MM.1S (cell line): Measurements from ENCODE around the gene ZFTA.

Experiments
- DNase-seq: peaks from one replicate; pipeline ENCODE4 v3.0.0-alpha.2; 2015
- H2AFZ ChIP-seq: fragments of 300-600 bp; sonication (generic); 2 replicates; pipeline ENCODE4 v1.6.0; 2016; ENCODE audit warnings: antibody characterized with exemption, low read length
- H3F3A ChIP-seq: fragments of 300-600 bp; sonication (generic); 2 replicates; pipeline ENCODE4 v1.6.1; 2016; ENCODE audit warnings: mild to moderate bottlenecking, antibody characterized with exemption, low read length, moderate library complexity, mixed read lengths; ENCODE audit not compliant: insufficient read depth
- H3K27ac ChIP-seq: fragments of 300-600 bp; sonication (generic); 2 replicates; pipeline ENCODE4 v1.5.1; 2016; ENCODE audit warnings: mild to moderate bottlenecking, low read length
- H3K27me3 ChIP-seq: fragments of 300-600 bp; sonication (generic); replicated peaks from 2 replicates; pipeline ENCODE4 v1.6.0; 2016; ENCODE audit warnings: low read length; ENCODE audit not compliant: insufficient read depth
- H3K36me3 ChIP-seq: fragments of 300-600 bp; sonication (generic); replicated peaks from 2 replicates; pipeline ENCODE4 v1.6.1; 2016; ENCODE audit warnings: mild to moderate bottlenecking, low read length, mixed read lengths; ENCODE audit not compliant: insufficient read depth
- H3K4me1 ChIP-seq: fragments of 300-600 bp; sonication (generic); 2 replicates; pipeline ENCODE4 v1.6.1; 2016; ENCODE audit warnings: low read length, mixed read lengths
- H3K4me2 ChIP-seq: fragments of 300-600 bp; sonication (generic); 2 replicates; pipeline ENCODE4 v1.6.0; 2016; ENCODE audit warnings: low read depth, low read length
- H3K4me3 ChIP-seq: fragments of 300-600 bp; sonication (generic); 2 replicates; pipeline ENCODE4 v1.5.1; 2016; ENCODE audit warnings: low read length, mixed read lengths
- H3K79me2 ChIP-seq: fragments of 300-600 bp; sonication (generic); 2 replicates; pipeline ENCODE4 v1.6.1; 2016; ENCODE audit warnings: mixed run types, low read length, mixed read lengths
- H3K9ac ChIP-seq: fragments of 300-600 bp; sonication (generic); 2 replicates; pipeline ENCODE4 v1.6.1; 2016; ENCODE audit warnings: low read length, mixed read lengths
- H3K9me2 ChIP-seq: fragments of 300-600 bp; sonication (generic); replicated peaks from 2 replicates; pipeline ENCODE4 v1.6.1; 2016; ENCODE audit warnings: mild to moderate bottlenecking, low read length, mixed read lengths; ENCODE audit not compliant: insufficient read depth
- H3K9me3 ChIP-seq: fragments of 300-600 bp; sonication (generic); replicated peaks from 2 replicates; pipeline ENCODE4 v1.6.1; 2016; ENCODE audit warnings: mild to moderate bottlenecking, low read length, mixed read lengths; ENCODE audit not compliant: insufficient read depth
- H4K20me1 ChIP-seq: fragments of 300-600 bp; sonication (generic); 2 replicates; pipeline ENCODE4 v1.6.1; 2016; ENCODE audit warnings: mild to moderate bottlenecking, low read length, moderate library complexity, mixed read lengths; ENCODE audit not compliant: insufficient read depth
- CTCF ChIP-seq: fragments of 300-600 bp; sonication (generic); IDR thresholded peaks from 2 replicates; pipeline ENCODE4 v1.5.1; 2016; ENCODE audit warnings: antibody characterized with exemption, low read length, mixed read lengths
- EZH2 ChIP-seq: fragments of 300-600 bp; sonication (generic); optimal IDR thresholded peaks from 2 replicates; pipeline ENCODE3; 2017; ENCODE audit warnings: low read depth, mild to moderate bottlenecking, antibody characterized with exemption, low read length, mixed read lengths
- EZH2phosphoT487 ChIP-seq: fragments of 300-600 bp; sonication (generic); IDR thresholded peaks from 2 replicates; pipeline ENCODE4 v1.6.1; 2018; ENCODE audit warnings: antibody characterized with exemption, low read length

The ZFTA gene

GRCh38 chr11:63760487-63761079, 8.0 kb downstream of the ZFTA start:
- Histone ChIP-seq H2AFZ (no peak overlapping the region), H3K27me3 (no peaks in the 10 kb centered on the region), H3K9me2 (no peaks in the 10 kb centered on the region), H3K4me2 (no peak overlapping the region), H3F3A (no peaks in the 10 kb centered on the region), H4K20me1 (no peaks in the 10 kb centered on the region), H3K27ac (no peak overlapping the region), H3K36me3 (no peaks in the 10 kb centered on the region), H3K9me3 (no peaks in the 10 kb centered on the region), H3K4me3 (no peak overlapping the region), H3K4me1 (no peaks in the 10 kb centered on the region), H3K9ac (no peak overlapping the region), H3K79me2 (no peaks in the 10 kb centered on the region)
- no peak for DNase-seq
- TF ChIP-seq EZH2, result no peak
- TF ChIP-seq CTCF, result no peak
- TF ChIP-seq EZH2phosphoT487, result no peak

- Histone ChIP-seq H3F3A (no peaks in the 10 kb centered on the region), H2AFZ (no peak overlapping the region), H3K9me2 (no peaks in the 10 kb centered on the region), H3K79me2 (no peaks in the 10 kb centered on the region), H3K4me1 (no peaks in the 10 kb centered on the region), H3K27me3 (no peaks in the 10 kb centered on the region), H3K4me2 (no peak overlapping the region), H3K9ac (no peak overlapping the region), H3K9me3 (no peaks in the 10 kb centered on the region), H3K4me3 (no peak overlapping the region), H4K20me1 (no peaks in the 10 kb centered on the region), H3K27ac (no peak overlapping the region), H3K36me3 (no peaks in the 10 kb centered on the region)
- no peak for DNase-seq
- TF ChIP-seq CTCF, result no peak
- TF ChIP-seq EZH2phosphoT487, result no peak
- no peak for TF ChIP-seq EZH2
These were observed 11.4 kb downstream of the ZFTA start for GRCh38 chr11:63756919-63757761.

DNA sequence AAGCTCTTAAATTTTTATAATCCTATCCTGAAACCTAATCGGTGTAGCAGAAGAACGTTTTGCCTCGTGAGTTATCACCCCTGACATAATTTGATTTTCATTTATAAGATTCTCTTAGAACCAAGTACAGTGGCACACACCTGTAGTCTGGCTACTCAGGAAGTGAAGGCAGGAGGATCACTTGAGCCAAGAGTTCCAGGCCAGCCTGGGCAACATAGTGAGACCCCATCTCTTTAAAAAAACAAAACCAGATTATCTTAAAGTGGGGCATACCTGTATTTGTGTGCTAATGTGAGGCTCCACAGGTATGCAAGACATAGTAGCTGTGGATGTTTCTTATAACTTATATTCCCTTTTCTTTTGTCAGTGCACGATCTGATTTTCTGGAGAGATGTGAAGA, 19.0 kb downstream of the ZFTA start:
- Histone ChIP-seq H3K9ac (no peak overlapping the region), H3F3A (no peaks in the 10 kb centered on the region), H2AFZ (no peak overlapping the region), H3K27me3 (no peaks in the 10 kb centered on the region), H3K4me1 (no peaks in the 10 kb centered on the region), H3K4me3 (no peak overlapping the region), H3K4me2 (no peak overlapping the region), H4K20me1 (no peaks in the 10 kb centered on the region), H3K36me3 (no peaks in the 10 kb centered on the region), H3K27ac (no peak overlapping the region), H3K9me3 (no peaks in the 10 kb centered on the region), H3K79me2 (peaks cover 20% of the 10 kb centered on the region), H3K9me2 (no peaks in the 10 kb centered on the region)
- no peak for TF ChIP-seq EZH2
- no peak for TF ChIP-seq EZH2phosphoT487
- no peak for TF ChIP-seq CTCF
- DNase-seq, result no peak
